Activated naive CD8-positive, alpha-beta T cell treated with anti-CD3 and anti-CD28 coated beads for 36 hours (primary cell): Measurements from ENCODE around the gene ARHGAP8. TPM values are rescaled to one million over a fixed set of nuclear protein-coding genes. Genes with fewer than 3 reads are reported as not detected.

Source experiments
- DNase-seq: peaks from one replicate; pipeline ENCODE4 v3.0.0; 2021
- H3K27ac Mint-ChIP-seq: one replicate; pipeline ENCODE4 v1.8.0; 2022; ENCODE audit warnings: mild to moderate bottlenecking, moderate library complexity, mixed read lengths
- H3K27me3 Mint-ChIP-seq: one replicate; pipeline ENCODE4 v1.8.0; 2022; ENCODE audit warnings: mild to moderate bottlenecking, mixed read lengths
- H3K36me3 Mint-ChIP-seq: one replicate; pipeline ENCODE4 v1.8.0; 2021; ENCODE audit warnings: mild to moderate bottlenecking, mixed read lengths
- H3K4me1 Mint-ChIP-seq: one replicate; pipeline ENCODE4 v1.8.0; 2021; ENCODE audit warnings: mixed read lengths
- H3K4me3 Mint-ChIP-seq: one replicate; pipeline ENCODE4 v1.8.0; 2022; ENCODE audit warnings: mild to moderate bottlenecking, moderate library complexity, mixed read lengths
- H3K9me3 Mint-ChIP-seq: one replicate; pipeline ENCODE4 v1.8.0; 2022; ENCODE audit warnings: mixed read lengths
- total RNA-seq, 2 experiments: library from RNA; stranded (reverse); gene quantifications; one replicate each; pipeline ENCODE4 v1.2.3, GENCODE V29; 2021

The ARHGAP8 gene
- total RNA-seq, 2 experiments from 2014 or later, result 3.2 TPM

DNA sequence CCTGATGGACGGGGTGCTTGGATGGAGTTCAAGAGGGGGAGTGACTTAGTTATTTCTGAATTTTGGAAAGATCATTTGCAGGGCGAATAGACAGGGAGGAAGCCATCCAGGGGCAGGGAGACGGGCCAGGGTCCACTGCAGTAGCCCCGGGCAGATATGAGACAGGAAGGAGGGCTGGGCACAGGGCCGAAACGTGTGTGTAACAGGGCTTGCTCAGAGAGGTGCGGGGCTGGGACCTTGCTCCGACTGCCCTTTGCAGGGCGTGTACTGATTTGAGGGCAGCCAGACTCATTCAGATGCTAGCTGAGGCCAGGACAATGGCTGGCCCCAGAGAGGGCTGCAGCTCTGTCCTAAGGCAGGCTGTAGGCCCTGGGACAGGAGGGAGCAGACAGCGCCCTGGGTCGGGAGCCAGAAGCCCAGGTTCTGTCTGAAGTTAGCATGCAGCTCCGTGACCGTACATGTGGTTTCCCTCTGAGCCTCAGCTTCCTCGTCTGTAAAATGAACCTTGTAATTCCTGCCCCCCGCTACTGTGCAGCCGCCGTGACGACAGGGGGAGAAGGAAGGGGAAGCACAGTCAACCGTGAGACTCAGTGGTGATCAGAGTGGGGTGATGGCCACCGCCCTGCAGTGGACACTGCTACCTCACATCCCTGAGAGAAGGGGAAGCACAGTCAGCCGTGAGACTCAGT is 154.0 kb downstream of the ARHGAP8 start:
- no peak overlapping the region for H3K4me3 Mint-ChIP-seq
- H3K9me3 Mint-ChIP-seq, result peaks cover 5% of the 10 kb centered on the region
- no peak for DNase-seq
- H3K27ac Mint-ChIP-seq, result no peak overlapping the region
- no peaks in the 10 kb centered on the region for H3K4me1 Mint-ChIP-seq
- H3K27me3 Mint-ChIP-seq, result peaks cover 15% of the 10 kb centered on the region
- H3K36me3 Mint-ChIP-seq, result peaks cover 2% of the 10 kb centered on the region

DNA sequence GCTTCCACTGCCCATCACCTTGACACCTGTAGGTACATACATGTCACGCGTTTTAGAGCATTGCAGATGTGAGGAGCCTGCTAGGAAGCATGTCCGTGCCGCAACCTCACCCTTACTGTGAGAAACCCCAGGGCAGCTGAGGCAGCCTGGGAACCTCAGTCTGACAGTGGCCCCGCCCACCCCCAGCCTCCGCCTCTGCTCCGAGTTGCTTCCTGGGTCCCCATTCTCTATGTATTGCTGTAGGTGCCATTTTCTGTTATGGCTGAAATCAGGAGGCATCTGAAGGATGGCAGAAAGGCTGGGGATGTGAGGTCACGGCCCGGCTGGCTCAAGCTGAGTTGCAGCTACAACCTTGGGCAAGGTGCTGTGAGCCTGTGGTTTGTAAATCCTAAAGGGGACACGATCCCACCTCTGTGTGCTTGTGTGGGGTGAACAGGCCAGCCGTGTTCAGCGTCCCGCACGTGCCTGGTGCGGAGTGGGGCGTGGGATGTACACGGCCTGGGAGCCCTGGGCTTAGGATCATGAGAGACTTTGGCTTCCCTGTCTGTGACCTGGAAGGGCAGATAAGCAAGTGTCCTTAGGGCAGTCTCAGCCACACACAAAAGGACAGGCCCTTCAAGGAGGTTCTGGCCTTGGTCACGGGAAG is 154.7 kb downstream of the ARHGAP8 start:
- Mint-ChIP-seq H3K36me3 (peaks cover 2% of the 10 kb centered on the region), H3K27me3 (peaks cover 15% of the 10 kb centered on the region), H3K9me3 (peaks cover 8% of the 10 kb centered on the region), H3K4me1 (no peaks in the 10 kb centered on the region), H3K4me3 (no peak overlapping the region), H3K27ac (no peak overlapping the region)
- no peak for DNase-seq

DNA sequence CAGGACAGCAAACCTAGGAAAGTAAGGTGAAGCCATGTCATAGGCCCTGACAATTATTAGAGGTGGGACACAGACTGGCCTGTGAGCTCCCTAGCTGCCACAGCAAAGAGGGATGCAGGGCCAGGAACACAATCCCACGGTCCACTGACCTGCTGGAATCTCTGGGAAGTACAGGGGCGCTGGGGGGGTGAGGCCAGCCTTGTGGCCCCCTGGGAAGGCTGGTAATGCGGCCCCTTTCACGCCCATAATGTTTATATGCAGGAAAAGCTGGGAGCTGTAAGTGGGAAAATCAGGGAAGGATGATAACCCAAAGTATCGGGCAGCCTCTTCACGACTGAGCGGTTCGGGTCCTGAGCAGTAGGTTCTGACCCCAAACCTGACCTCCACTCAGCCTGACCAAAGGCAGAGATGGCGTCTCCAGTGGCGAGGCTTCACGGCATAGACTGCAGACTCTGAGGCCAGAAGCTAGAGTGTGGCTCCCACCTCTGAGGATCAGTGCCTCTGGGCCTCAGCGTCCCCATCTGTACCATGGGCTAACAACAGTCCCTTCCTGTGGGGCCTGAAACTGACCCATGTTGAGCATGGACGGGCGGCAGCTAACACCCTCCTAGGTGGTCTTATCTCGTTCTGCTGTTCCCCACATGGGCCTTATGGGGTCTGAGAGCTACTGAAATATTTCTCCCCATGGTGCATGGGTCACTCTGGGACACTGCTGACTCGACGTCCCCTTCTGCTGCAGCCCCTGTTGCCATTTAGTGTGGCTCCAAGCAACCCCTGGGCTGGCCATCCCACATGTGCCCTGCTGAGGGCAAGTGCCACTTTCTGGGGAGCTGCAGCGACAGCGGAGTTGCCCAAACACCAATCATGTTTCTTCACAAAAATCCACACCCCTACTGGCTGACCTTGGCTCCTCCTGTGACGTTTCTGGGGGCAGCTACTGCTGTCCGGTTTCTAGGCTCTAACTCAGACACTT is 155.7 kb downstream of the ARHGAP8 start:
- no peak overlapping the region for H3K4me3 Mint-ChIP-seq
- H3K4me1 Mint-ChIP-seq, result no peaks in the 10 kb centered on the region
- H3K27ac Mint-ChIP-seq, result no peak overlapping the region
- peaks cover 12% of the 10 kb centered on the region for H3K27me3 Mint-ChIP-seq
- no peak for DNase-seq
- peaks cover 10% of the 10 kb centered on the region for H3K9me3 Mint-ChIP-seq
- H3K36me3 Mint-ChIP-seq, result peaks cover 2% of the 10 kb centered on the region

DNA sequence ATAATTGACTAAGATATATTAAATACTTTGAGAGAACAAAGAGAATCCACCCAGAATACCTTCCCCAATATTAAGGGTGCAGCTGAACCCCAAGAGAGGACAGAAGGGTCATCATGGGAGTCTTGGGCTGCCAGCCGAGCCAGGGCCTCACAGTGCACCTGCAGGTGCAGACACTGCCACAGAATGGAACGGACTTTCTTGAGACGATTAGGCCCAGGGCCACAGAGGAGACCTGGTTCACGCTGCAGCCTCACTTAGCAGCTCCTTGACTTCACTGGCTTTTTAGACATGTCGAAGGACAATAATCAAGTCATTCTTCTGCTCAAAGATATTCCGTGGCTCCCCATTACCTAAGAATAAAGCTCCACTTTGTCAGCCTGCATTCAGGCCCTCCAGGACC is 156.9 kb downstream of the ARHGAP8 start:
- H3K9me3 Mint-ChIP-seq, result peaks cover 10% of the 10 kb centered on the region
- H3K27me3 Mint-ChIP-seq, result peaks cover 12% of the 10 kb centered on the region
- DNase-seq, result no peak
- peaks cover 2% of the 10 kb centered on the region for H3K36me3 Mint-ChIP-seq
- H3K27ac Mint-ChIP-seq, result no peak overlapping the region
- no peak overlapping the region for H3K4me3 Mint-ChIP-seq
- H3K4me1 Mint-ChIP-seq, result no peaks in the 10 kb centered on the region

Other genes starting within 250 kb of the ARHGAP8 start
- 10 to 100 TPM; 22.3 to 24.6 TPM for gene PRR5, start 50.4 kb upstream of the ARHGAP8 start, total RNA-seq